ENCODE measurements around the gene TMC1.

TMC1 gene

DNA sequence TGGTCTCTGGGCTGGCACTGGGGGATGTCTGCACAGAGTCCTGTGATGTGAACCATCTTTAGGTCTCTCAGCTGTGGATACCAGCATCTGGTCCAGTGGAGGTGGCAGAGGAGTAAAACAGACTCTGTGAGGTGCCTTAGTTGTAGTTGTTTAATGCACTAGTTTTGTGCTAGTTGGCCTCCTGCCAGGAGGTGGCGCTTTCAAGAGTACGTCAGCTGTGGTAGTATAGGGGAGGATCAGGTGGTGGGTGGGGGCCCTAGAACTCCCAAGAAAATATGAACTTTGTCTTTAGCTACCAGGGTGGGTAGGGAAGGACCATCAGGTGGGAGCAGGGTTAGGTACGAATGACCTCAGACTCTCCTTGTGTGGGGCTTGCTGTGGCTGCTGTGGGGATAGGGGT lies 197.1 kb downstream of the TMC1 start:
- H3K4me3 Mint-ChIP-seq, result no peak overlapping the region
- H3K9me3 Mint-ChIP-seq, result no peaks in the 10 kb centered on the region
- no peak for DNase-seq
- H3K36me3 Mint-ChIP-seq, result no peaks in the 10 kb centered on the region
- H3K4me1 Mint-ChIP-seq, result no peaks in the 10 kb centered on the region
- H3K27ac Mint-ChIP-seq, result no peak overlapping the region
- CTCF ChIA-PET, result no interaction called here
- H3K27me3 Mint-ChIP-seq, result no peaks in the 10 kb centered on the region

- Mint-ChIP-seq H3K36me3 (no peaks in the 10 kb centered on the region), H3K4me1 (no peaks in the 10 kb centered on the region), H3K27ac (no peak overlapping the region), H3K27me3 (no peaks in the 10 kb centered on the region), H3K4me3 (no peak overlapping the region), H3K9me3 (no peaks in the 10 kb centered on the region)
- CTCF ChIA-PET, result no interaction called here
- no peak for DNase-seq
Measured at GRCh38 chr9:72721067-72721466, 199.7 kb downstream of the TMC1 start.

DNA sequence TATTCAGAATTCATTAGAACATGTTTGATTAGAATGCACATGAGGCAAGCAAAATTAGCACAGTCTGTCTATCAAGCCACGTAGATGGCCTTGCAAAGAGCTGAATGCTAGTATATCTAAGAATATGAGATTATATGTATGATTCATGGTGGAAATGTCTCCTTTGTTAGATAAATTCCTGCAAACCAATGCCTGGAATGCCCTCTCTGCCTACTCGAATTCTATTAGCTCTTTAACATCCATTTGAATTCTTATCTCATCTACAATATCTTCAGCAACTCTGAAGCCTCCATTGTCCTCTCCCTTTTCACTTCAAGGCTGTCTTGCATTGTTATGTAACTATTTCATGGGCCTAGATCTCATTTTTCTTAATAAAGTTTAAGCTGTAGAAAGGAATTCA lies 205.5 kb downstream of the TMC1 start:
- Mint-ChIP-seq H3K4me1 (no peaks in the 10 kb centered on the region), H3K27ac (no peak overlapping the region), H3K9me3 (no peaks in the 10 kb centered on the region), H3K27me3 (peaks cover 3% of the 10 kb centered on the region), H3K36me3 (no peaks in the 10 kb centered on the region), H3K4me3 (no peak overlapping the region)
- CTCF ChIA-PET, result no interaction called here
- DNase-seq, result no peak

DNA sequence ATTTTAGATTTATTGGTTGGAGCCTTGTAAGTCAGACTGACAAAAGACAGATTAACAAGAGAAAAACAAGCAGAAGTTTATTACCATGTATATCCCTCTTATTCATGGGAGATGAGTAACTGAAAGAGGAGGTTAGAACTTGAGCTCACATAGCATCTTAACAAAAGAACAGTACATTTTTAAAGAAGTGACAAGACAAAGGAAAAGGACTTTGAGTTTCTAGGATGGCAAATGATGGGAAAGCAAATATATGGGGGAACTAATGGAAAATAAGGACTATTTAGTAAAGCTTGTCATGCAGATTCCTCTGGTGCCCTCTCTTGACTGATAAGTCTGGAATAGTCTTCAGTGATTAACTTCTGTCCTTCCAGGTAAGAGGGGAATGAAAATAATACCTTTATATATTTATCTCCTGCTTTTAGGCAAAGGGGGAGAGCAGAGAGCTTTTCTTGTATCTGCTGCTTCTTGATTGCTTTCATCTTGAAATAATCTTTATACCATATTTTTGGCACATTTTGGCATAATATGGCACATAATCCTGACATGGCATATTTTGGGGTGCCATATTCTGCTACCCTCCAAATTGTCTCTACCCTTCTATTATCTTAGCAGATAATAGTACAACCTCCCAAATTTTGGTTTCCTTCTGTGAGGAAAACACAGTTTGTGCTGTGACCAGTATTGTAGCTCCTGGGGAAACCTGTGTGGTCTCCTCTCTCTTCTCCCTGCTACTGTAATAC lies 206.8 kb downstream of the TMC1 start:
- CTCF ChIA-PET, result no interaction called here
- H3K36me3 Mint-ChIP-seq, result no peaks in the 10 kb centered on the region
- H3K9me3 Mint-ChIP-seq, result no peaks in the 10 kb centered on the region
- H3K27me3 Mint-ChIP-seq, result peaks cover 3% of the 10 kb centered on the region
- no peak overlapping the region for H3K4me3 Mint-ChIP-seq
- H3K4me1 Mint-ChIP-seq, result no peaks in the 10 kb centered on the region
- H3K27ac Mint-ChIP-seq, result no peak overlapping the region
- DNase-seq, result no peak

- Mint-ChIP-seq H3K4me3 (no peak overlapping the region), H3K27me3 (peaks cover 3% of the 10 kb centered on the region), H3K36me3 (no peaks in the 10 kb centered on the region), H3K4me1 (no peaks in the 10 kb centered on the region), H3K9me3 (no peaks in the 10 kb centered on the region), H3K27ac (no peak overlapping the region)
- CTCF ChIA-PET, result no interaction called here
- no peak for DNase-seq
Measured at GRCh38 chr9:72733895-72734294, 212.5 kb downstream of the TMC1 start.

DNA sequence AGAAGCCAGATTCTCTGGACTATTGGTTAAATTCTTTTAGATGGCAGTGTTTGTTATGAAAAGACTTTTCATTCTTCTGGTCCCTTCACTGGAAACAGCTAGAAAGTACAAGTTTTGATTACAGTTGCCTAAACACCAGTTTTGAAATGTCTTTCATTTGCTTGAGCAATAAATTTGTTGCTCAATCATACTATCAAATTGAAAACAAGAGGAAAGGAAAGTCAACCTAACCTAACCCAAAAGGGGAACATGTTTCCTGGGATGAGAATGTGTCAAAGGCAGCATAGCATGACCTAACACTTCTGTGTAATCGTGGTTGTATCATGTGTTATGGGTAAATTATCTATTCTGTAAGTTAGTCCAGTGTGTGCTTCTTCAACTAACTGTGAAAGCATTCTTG lies 213.2 kb downstream of the TMC1 start:
- Mint-ChIP-seq H3K27ac (no peak overlapping the region), H3K4me3 (no peak overlapping the region), H3K27me3 (peaks cover 3% of the 10 kb centered on the region), H3K4me1 (no peaks in the 10 kb centered on the region), H3K36me3 (no peaks in the 10 kb centered on the region), H3K9me3 (no peaks in the 10 kb centered on the region)
- no peak for DNase-seq
- CTCF ChIA-PET, result no interaction called here

DNA sequence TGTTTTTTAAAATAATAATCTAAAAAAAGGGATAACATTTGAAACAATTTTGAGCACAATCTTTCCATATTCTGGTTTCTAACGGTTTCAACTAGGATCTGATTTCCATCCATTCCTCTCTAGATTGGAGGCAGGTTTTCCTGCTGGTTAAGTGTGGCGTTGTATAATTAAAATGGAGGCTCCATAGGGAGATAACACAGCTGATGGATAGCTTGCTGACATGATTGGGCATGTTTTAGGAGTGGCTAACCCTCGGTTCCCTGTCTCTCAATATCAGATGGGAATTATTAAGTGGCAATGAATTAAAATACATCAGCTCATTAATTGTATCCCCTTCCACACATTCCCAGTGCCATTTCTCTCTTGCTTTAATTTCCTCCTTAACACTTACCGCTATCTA lies 222.4 kb downstream of the TMC1 start:
- Mint-ChIP-seq H3K4me1 (no peaks in the 10 kb centered on the region), H3K4me3 (no peak overlapping the region), H3K27ac (no peak overlapping the region), H3K27me3 (no peaks in the 10 kb centered on the region), H3K9me3 (no peaks in the 10 kb centered on the region), H3K36me3 (no peaks in the 10 kb centered on the region)
- no peak for DNase-seq
- CTCF ChIA-PET, result no interaction called here

DNA sequence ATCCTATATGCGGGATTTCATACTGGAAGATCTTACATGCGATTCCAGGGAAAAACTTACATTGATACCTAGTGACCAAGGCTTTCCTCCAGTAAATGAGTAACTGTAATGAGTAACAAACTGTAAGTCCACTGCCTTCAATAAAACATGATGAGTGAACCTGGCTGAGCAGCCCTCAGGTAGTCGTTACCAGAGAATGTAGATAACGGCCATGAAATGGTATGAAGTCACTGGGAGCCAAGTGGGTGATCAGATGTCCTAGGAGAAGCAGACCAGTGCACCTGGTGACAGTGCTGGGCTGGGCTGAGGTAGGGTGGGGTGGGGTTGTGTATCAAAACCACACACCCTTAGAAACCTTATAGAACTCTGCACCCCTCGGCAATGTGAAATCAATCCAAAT lies 227.9 kb downstream of the TMC1 start:
- no peak overlapping the region for H3K4me3 Mint-ChIP-seq

GRCh38 chr9:72751541-72751940 lies 230.1 kb downstream of the TMC1 start:
- Mint-ChIP-seq H3K36me3 (no peaks in the 10 kb centered on the region), H3K4me1 (no peaks in the 10 kb centered on the region), H3K4me3 (no peak overlapping the region), H3K27me3 (peaks cover under 1% of the 10 kb centered on the region), H3K27ac (no peak overlapping the region), H3K9me3 (no peaks in the 10 kb centered on the region)
- CTCF ChIA-PET, result interaction anchor here (3.0 kb wide), 1 partner anchor 470 kb away, joined by 21 read pairs; no protein-coding TSS in a partner anchor
- DNase-seq, result no peak

More for the DNA sequence above, 227.9 kb downstream of the TMC1 start:
- CTCF ChIA-PET, result no interaction called here
- no peaks in the 10 kb centered on the region for H3K36me3 Mint-ChIP-seq
- no peak for DNase-seq
- H3K27ac Mint-ChIP-seq, result no peak overlapping the region
- no peaks in the 10 kb centered on the region for H3K27me3 Mint-ChIP-seq
- H3K9me3 Mint-ChIP-seq, result no peaks in the 10 kb centered on the region
- H3K4me1 Mint-ChIP-seq, result no peaks in the 10 kb centered on the region

DNA sequence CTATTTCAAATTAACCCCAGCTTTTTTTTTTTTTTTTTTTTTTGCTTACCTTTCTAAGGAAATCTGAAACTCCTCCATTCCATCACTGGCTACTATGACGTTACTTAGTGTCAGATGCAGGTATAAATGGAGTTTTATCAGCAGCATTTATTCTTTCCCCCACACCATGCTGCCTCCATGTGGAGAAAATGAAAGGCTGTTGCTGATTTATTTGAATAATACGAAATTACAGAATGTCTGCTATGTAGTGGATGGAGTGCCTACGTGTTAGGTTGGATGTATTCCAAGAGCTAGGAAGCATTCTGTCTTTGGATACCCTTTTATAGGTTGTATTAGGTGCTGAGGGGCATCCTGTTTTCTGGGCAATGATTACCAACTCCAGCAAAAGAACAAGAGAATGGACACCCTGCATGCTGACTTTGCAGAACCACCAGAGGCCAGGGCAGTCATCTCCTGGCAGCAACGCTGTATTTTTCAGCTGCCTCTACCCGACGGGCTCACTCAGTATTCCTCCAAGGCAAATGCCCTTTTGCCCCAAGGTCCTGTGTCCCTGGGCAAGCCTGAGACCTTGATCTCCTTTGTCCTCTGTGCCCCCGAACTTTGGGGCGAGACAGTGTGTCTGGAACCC lies 232.0 kb downstream of the TMC1 start:
- Mint-ChIP-seq H3K27ac (no peak overlapping the region), H3K4me1 (no peaks in the 10 kb centered on the region), H3K4me3 (no peak overlapping the region), H3K36me3 (no peaks in the 10 kb centered on the region), H3K27me3 (peaks cover 3% of the 10 kb centered on the region), H3K9me3 (no peaks in the 10 kb centered on the region)
- no peak for DNase-seq
- CTCF ChIA-PET, result interaction anchor here (1.2 to 3.0 kb wide), 2 partner anchors 472 to 475 kb away, joined by 3 to 21 read pairs; no protein-coding TSS in a partner anchor

GRCh38 chr9:72755836-72756235 lies 234.4 kb downstream of the TMC1 start:
- Mint-ChIP-seq H3K27ac (no peak overlapping the region), H3K36me3 (no peaks in the 10 kb centered on the region), H3K9me3 (no peaks in the 10 kb centered on the region), H3K27me3 (peaks cover 3% of the 10 kb centered on the region), H3K4me3 (no peak overlapping the region), H3K4me1 (no peaks in the 10 kb centered on the region)
- no peak for DNase-seq
- CTCF ChIA-PET, result no interaction called here

GRCh38 chr9:72758944-72759343 lies 237.5 kb downstream of the TMC1 start:
- DNase-seq, result no peak
- Mint-ChIP-seq H3K4me3 (no peak overlapping the region), H3K27me3 (peaks cover 3% of the 10 kb centered on the region), H3K36me3 (no peaks in the 10 kb centered on the region), H3K27ac (no peak overlapping the region), H3K4me1 (no peaks in the 10 kb centered on the region), H3K9me3 (no peaks in the 10 kb centered on the region)
- CTCF ChIA-PET, result no interaction called here

DNA sequence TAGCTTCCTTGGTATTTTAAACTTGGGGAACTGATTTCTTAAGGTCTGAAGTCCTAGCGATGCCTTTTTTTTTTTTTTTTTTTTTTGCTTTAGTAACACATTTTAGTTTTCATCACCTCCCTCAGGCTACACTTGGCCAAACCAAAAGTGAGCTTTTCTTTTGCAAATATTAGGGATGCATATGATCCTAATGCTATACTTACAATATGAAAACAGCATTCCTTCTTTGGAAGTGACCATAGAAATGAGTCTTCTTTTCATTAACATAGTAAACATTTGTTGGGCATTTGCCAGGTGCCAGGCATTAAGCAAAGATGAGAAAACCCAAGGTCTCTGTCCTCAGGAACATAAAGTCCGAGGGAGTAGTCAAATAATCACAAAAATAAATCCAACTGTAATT lies 241.6 kb downstream of the TMC1 start:
- H3K27me3 Mint-ChIP-seq, result no peaks in the 10 kb centered on the region
- H3K9me3 Mint-ChIP-seq, result no peaks in the 10 kb centered on the region
- H3K4me3 Mint-ChIP-seq, result no peak overlapping the region
- H3K4me1 Mint-ChIP-seq, result no peaks in the 10 kb centered on the region
- H3K36me3 Mint-ChIP-seq, result no peaks in the 10 kb centered on the region
- H3K27ac Mint-ChIP-seq, result no peak overlapping the region
- CTCF ChIA-PET, result no interaction called here
- no peak for DNase-seq

DNA sequence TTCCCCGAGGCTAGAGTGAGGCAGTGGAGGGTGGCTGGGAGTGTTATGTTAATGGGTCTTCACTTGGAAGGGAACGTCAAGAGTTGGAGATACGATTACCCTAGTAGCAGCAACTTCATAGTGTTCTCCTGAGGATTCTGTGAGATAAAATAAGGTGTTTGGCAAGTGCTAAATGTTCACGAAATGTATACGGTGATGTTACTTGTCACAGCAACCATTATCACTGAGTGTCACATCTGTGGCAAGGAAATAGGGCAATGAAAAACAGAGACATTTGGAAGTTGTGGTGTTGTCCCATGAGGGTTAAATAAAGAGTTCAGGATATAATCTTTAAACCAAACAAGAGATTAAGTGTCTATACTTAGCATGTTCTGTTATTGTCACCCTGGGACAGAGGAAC lies 248.1 kb downstream of the TMC1 start:
- Mint-ChIP-seq H3K4me1 (no peaks in the 10 kb centered on the region), H3K27ac (no peak overlapping the region), H3K9me3 (no peaks in the 10 kb centered on the region), H3K27me3 (no peaks in the 10 kb centered on the region), H3K36me3 (no peaks in the 10 kb centered on the region), H3K4me3 (no peak overlapping the region)
- CTCF ChIA-PET, result no interaction called here
- DNase-seq, result no peak

- H3K27me3 Mint-ChIP-seq, result peaks cover 4% of the 10 kb centered on the region
- no peak overlapping the region for H3K4me3 Mint-ChIP-seq
- H3K9me3 Mint-ChIP-seq, result no peaks in the 10 kb centered on the region
- DNase-seq, result no peak
- H3K36me3 Mint-ChIP-seq, result no peaks in the 10 kb centered on the region
- no peak overlapping the region for H3K27ac Mint-ChIP-seq
- H3K4me1 Mint-ChIP-seq, result no peaks in the 10 kb centered on the region
- CTCF ChIA-PET, result no interaction called here
Measured at GRCh38 chr9:72772661-72773060, 251.3 kb downstream of the TMC1 start.
